HG03558 (cell line): ENCODE measurements around the gene ABCA1.

Source experiments
- ATAC-seq: cut with Tn5 transposase; IDR thresholded peaks from one replicate; pipeline ENCODE4 v1.9.1; 2021; ENCODE audit warnings: moderate number of reproducible peaks; ENCODE audit not compliant: unreplicated experiment; ENCODE audit errors: extremely low read depth

The ABCA1 gene

DNA sequence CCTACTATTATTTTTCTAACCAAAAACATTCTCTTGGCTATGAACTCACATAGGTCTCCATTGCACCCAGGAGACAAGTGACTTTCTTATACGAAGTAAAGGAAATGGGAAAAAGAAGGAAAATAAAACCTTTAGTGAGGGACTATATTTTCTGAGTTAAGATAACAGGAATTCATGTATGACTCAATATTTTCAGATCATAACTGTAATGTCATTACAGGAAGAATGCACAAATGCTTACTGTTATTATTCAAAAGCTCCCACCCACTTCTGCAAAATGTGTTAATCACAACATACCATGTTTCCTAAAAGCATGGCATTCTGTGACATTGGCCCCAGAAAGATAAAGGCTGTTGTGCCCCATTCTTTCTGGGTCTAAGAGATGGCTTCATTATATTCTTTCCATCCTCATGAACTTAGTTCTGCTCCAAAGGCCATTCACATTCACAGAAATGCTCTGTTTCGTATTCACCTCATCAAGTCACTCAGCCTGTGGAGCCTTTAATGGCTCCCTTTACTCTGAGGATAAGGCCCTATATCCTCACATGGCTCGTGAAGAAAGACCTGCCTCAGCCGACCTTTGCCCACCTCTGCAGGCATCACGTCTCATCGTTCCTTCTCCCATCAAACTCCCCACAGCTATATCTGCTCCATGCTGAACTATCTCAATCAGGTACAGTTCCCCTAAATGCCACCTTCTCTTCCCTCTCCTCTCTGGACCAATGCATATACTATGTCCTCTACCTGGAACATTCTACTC, 77.0 kb downstream of the ABCA1 start:
- ATAC-seq: no peak

DNA sequence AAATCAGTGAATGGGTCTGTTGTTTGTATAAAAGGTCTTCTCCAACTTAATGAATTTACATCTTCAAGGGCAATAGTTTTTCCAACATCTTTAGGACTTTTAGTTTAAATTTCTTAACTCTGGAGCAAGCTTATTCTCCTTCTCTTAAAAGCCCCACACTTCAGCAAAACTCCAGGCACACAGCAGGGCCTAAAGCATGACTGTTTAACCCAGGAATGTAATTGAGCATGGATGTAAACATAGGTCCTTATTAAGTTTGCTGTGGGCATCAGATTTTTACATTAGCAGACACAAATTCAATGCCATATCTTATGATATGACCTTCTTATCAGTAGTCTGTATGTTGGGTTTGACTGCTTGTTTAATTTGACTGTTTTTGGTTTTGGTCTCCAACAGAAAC, 78.9 kb downstream of the ABCA1 start:
- ATAC-seq: no peak

DNA sequence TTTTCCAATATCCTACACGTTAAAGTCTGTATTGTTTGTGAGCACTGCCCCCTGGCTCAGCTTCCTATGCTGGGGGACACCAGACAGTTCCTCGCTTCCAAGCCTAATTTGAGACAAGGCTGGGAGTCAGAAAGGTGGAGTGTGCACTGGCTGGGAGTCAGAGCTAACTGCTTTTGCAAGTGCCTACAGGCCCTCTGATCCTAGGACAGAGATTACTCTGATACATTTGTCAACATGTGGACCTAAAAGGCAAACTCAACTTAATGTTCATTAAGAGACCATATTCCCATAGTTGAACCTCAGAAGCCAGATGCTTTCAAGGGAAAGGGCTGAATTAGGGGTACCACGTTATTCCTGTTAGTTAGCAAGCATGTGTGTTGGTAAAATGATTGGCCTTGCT, 83.2 kb downstream of the ABCA1 start:
- no peak for ATAC-seq

- no peak for ATAC-seq
Observed at GRCh38 chr9:104843644-104844240, 84.2 kb downstream of the ABCA1 start.

- no peak for ATAC-seq
Observed at GRCh38 chr9:104842698-104843097, 85.3 kb downstream of the ABCA1 start.

- no peak for ATAC-seq
Observed at GRCh38 chr9:104841601-104842141, 86.3 kb downstream of the ABCA1 start.

DNA sequence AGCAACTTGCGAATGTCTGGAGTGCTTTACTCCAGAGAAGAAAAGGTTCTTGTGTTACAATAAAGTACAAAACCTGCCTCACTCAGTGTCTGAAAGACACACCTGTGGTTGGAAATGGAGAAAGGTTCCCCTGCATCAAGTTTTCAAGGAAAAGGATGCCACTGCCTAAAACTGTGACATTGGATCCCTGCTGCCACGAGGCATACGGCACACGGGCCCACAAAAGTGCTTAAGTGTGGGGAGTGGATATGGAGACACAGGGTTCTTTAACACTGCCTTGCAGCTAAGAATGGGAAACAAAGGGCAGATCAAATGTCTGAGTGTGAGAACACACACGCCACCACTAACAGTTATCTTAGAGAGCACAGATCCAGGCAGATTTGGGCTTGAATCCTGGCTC, 89.0 kb downstream of the ABCA1 start:
- ATAC-seq: no peak

- no peak for ATAC-seq
Observed at GRCh38 chr9:104836767-104837166, 91.2 kb downstream of the ABCA1 start.

- no peak for ATAC-seq
Observed at GRCh38 chr9:104836235-104836634, 91.7 kb downstream of the ABCA1 start.

- no peak for ATAC-seq
Observed at GRCh38 chr9:104835161-104835560, 92.8 kb downstream of the ABCA1 start.

DNA sequence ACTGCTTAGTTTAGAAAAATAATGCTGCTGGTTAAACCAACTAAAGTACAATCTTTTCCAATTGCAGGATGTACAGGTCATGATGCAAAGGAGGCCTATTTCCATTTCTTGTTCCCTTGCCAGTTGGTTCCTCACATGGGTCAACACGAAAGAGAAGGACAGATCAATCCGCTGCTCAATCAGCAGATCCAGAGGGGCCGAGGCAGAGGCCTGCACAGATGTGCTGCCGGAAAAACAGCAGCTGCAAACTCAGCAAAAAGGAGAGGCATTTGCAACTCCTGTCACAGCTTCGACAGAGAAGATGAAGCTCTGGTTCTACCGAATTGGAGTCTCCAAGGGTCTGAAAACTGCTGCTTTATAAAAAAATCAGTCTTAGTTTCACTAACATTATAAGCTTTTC, 94.3 kb downstream of the ABCA1 start:
- ATAC-seq: no peak

GRCh38 chr9:104831681-104832080, 96.3 kb downstream of the ABCA1 start:
- no peak for ATAC-seq

- ATAC-seq: no peak
Observed at GRCh38 chr9:104826911-104827310, 101.0 kb downstream of the ABCA1 start.

GRCh38 chr9:104826079-104826775, 101.7 kb downstream of the ABCA1 start:
- ATAC-seq: no peak

DNA sequence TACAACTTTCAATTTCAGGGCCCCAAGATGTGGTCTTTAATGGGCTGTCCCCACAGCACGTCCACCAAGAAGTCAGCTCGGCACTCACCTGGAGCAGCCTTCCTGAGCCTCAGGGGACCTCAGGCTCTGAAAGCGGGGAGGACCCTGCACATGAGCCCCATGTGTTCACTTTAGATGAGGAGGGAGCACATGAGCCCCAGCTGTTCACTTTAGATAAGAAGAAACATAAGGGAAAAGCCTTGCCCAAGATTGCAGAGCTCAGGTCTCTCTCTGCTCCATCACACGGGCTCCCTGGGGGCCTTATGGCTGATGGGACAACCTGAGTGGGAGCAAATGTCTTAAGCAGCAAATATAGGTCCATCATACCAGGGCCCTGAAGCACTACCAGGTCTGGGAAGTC, 107.6 kb downstream of the ABCA1 start:
- ATAC-seq: no peak

DNA sequence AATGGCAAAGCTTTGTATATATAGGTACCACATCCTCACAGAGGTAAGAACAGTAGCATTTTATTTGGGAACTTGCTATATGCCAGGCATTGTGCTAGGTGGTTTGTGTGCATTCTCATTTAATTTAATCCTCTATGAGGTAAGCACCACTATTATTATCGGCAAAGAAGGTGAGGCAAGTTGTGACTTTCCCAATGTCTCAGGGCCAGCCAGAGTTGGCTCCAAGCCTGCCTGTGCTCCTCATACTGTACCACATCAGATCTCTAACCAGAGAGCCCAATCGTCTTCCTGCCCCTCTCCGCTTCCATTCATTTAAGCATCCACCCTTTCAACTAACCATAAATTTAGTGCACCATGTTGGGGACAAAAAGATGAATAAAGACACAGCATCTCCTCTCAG, 108.9 kb downstream of the ABCA1 start:
- ATAC-seq: no peak

- no peak for ATAC-seq
Observed at GRCh38 chr9:104817437-104817836, 110.5 kb downstream of the ABCA1 start.

DNA sequence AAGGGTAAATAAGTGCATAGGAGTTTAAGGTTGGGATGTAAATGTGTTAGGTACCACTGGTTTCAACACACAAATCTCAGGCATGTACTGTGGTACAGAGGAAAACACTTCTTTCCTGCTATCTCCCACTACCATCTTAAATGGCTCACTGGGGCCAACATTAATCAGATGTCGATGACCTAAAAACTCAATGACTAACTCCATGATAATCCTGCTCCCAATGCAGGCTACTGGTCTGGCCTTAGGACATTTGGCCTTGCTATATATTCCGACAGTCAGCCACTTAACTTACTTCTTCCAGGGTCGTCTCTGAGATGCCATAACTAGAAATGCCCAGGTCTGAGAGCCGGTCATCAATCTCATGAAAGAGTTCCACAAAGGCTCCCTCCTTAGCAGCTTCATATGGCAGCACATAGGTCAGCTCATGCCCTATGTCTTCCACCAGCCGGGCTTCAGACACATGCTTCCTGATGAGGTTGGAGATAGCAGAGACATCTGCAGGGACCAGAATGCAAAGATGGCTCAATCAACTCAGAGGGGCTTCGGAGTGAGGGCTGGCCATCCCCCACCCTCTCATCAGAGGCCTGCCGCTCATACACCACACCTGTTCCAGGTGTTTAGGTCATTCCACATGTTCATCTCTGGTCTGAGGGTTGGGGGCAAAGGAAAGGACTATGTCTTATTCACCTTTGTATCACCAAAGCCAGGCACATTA, 111.9 kb downstream of the ABCA1 start:
- ATAC-seq: no peak

- ATAC-seq: no peak
Observed at GRCh38 chr9:104810421-104811339, 117.3 kb downstream of the ABCA1 start.
